Fibroblast of pulmonary artery (primary cell): ENCODE measurements around the gene PLEKHF1.
A peak's percentile ranks its signal among the peaks of the same experiment; 100 is the strongest.

Experiments used
- DNase-seq: peaks from one replicate; pipeline ENCODE4 v3.0.0-alpha.2; 2010; ENCODE audit warnings: low read depth
- H3K4me3 ChIP-seq: replicated peaks from 2 replicates; pipeline ENCODE4 v1.5.1; 2011; ENCODE audit warnings: low read depth, mild to moderate bottlenecking, control low read depth, low read length, moderate library complexity
- TF ChIP-seq, protein P1 (sequence below): IDR thresholded peaks from 2 replicates; pipeline ENCODE4 v1.5.1; 2011; ENCODE audit warnings: mild to moderate bottlenecking, control low read depth, low read length, inconsistent platforms; ENCODE audit errors: missing control alignments

PLEKHF1 gene

DNA sequence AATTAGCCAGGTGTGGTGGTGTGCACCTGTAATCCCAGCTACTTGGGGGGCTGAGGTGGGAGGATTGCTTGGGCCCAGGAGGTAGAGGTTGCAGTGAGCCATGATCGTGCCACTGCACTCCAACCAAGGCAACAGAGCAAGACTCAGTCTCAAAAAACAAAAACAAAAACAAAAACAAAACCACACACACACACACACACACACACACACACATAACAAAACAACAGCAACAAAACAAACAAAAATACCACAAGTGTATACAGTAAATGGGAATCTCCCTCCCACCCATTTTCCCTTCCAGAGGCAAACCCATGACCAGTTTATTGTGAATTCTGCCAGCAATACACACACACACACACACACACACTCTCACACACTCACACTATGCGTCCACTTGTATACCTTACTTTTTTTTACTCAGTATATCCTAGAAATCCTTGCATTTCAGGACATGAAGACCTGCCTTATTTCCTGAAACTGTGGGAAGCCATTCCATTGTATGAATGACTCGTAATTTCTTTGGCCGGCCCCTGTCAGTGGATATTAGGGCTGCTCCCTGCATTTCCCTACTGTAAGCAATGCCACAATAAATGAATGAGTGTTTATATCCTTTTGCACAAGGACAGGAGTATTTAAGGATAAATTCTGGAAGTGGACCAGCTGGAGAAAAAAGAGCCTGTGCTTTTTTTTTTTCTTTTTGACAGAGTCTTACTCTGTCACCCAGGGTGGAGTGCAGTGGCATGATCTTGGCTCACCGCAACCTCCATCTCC, 6.9 kb upstream of the PLEKHF1 start:
- DNase-seq, result no peak
- TF ChIP-seq, protein P1, sequence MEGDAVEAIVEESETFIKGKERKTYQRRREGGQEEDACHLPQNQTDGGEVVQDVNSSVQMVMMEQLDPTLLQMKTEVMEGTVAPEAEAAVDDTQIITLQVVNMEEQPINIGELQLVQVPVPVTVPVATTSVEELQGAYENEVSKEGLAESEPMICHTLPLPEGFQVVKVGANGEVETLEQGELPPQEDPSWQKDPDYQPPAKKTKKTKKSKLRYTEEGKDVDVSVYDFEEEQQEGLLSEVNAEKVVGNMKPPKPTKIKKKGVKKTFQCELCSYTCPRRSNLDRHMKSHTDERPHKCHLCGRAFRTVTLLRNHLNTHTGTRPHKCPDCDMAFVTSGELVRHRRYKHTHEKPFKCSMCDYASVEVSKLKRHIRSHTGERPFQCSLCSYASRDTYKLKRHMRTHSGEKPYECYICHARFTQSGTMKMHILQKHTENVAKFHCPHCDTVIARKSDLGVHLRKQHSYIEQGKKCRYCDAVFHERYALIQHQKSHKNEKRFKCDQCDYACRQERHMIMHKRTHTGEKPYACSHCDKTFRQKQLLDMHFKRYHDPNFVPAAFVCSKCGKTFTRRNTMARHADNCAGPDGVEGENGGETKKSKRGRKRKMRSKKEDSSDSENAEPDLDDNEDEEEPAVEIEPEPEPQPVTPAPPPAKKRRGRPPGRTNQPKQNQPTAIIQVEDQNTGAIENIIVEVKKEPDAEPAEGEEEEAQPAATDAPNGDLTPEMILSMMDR, result no peak
- no peak overlapping the region for H3K4me3 ChIP-seq

- no peak for DNase-seq
- no peak overlapping the region for H3K4me3 ChIP-seq
Measured at GRCh38 chr19:29660835-29661234, 4.4 kb upstream of the PLEKHF1 start.

DNA sequence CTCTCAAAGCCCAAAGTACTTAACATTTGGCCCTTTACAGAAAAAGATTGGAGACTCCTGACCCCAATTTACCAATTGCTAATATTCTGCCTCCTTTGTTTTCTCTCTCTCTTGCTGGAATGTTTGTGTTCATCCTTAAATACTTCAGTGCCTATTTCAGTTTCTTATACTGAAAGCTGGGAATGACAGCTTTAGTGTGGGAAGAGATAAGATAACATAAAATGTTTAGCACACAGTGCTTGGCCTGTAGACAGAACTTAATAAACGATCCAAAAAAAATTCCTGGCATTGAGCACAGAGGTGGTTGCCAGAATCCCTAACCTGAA, 3.0 kb upstream of the PLEKHF1 start:
- no peak for DNase-seq
- peak overlapping the region; percentile 43 for H3K4me3 ChIP-seq
- TF ChIP-seq, protein P1, result no peak

More at GRCh38 chr19:29660835-29661234, 4.4 kb upstream of the PLEKHF1 start:
- TF ChIP-seq, protein P1, result no peak

DNA sequence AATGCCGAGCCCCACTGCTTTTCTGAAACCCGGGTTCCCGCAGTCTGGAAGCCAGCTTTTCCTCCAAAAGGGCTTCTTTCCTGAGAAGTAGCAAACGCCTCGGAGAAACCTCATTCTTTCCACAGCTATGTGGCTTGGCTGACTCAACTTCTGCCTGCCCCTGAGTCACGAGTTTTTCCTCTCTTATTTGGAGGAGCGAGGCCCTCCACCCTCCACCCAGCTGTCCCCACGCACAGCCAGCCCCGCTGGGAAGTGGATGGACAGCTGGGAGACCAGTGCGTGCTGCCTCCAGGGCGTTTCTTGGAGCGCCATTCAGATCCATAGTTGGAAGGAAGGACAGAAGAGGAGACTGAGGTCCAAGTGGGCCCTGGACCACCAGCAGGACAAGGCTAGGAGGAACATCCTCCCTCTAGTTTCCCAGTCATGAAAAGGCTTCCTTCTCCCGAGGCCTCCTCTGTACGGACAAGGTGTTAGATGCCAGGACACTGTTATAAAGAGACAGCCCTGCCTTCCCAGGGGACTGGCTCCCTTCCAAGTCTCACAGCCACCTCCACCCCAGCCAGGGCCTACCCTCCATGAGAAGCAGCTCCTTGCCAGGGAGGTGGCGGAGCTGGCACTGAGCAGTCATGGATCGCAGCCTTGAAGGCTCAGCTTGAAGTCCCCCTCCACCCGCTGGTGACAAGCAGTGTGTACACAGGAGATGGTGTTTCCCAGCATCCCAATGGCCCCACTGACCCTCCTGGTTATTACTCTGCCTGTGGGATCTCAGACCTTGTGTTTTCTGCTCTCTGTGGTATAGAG, 2.5 kb upstream of the PLEKHF1 start:
- DNase-seq, result peak; percentile 93
- H3K4me3 ChIP-seq, result peak overlapping the region; percentile 43
- TF ChIP-seq, protein P1, result no peak

DNA sequence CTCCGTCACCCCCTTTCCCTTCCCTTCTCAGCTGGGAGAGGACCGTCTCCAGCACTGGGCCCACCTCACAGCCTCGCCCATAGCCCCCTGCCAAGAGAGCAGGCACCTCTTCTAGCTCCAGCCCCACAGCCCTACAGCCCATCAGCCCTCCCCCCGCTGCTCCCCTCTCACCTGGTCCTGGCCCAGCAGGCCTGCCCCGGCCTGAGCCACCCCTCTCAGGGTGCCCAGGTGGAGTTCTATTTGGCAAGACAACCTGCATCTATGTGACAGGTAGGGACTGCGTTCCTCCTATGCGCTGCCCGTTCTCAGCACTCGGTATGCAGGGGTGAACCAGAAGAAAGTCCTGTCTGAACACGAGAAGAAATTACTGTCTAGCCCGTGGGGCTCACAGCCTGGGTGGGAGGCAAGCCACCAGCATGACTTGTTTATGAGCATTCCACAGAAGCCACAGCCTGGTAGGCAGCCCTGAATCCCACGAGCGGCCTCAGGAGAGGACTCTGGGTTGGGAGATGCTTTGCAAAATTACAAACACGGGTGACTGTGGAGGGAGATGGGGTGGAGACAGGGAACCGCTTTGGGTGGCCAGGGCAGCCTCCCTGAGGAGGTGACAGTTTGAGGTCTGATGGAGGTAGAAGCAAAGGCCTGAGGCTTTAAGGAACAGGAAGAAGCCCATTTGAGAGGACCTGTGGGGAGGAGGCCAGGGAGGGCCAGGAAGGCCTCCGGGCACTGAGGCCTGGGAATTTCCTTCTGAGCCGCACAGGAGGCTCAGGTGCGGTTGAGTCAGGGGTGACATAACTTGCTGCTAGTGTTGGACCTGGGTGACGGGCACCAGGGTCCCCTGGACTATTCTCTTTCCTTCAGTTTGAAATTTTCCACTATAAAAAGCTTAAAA, 1.2 kb upstream of the PLEKHF1 start:
- H3K4me3 ChIP-seq, result no peak overlapping the region
- TF ChIP-seq, protein P1, result no peak
- DNase-seq, result no peak

- TF ChIP-seq, protein P1, result no peak
- peak overlapping the region; percentile 69 for H3K4me3 ChIP-seq
- no peak for DNase-seq
Measured at GRCh38 chr19:29664753-29665214, 477 bp upstream of the PLEKHF1 start.
